ENCODE data around the gene SLC2A5. TPM values are rescaled to one million over a fixed set of nuclear protein-coding genes. Genes with fewer than 3 reads are reported as not detected.
"Not testable (repeated sequence)": the region's sequence is repeated elsewhere in the genome, so short reads cannot be mapped to it uniquely, and the experiment has no call there.

The SLC2A5 gene
- polyA plus RNA-seq, 1 donor from 2014 or later: 10.0 TPM

GRCh38 chr1:9039761-9040658, 29.4 kb downstream of the SLC2A5 start:
- Mint-ChIP-seq H3K4me1 (peaks cover 17 to 24% (median 23%) of the 10 kb centered on the region in 3 donors), H3K4me3 (no peak overlapping the region), H3K9me3 (peaks cover 0 to 6% (median 3%) of the 10 kb centered on the region in 3 donors), H3K27ac (no peak overlapping the region), H3K27me3 (peaks cover 2% of the 10 kb centered on the region), H3K36me3 (peaks cover 13% of the 10 kb centered on the region)

- H3K4me3 Mint-ChIP-seq: no peak overlapping the region
- no peak overlapping the region for H3K27ac Mint-ChIP-seq
- peaks cover 17 to 28% (median 24%) of the 10 kb centered on the region in 3 donors for H3K4me1 Mint-ChIP-seq
- peaks cover 0 to 13% (median 3%) of the 10 kb centered on the region in 3 donors for H3K9me3 Mint-ChIP-seq
- H3K36me3 Mint-ChIP-seq: peaks cover 13% of the 10 kb centered on the region
- peaks cover 2% of the 10 kb centered on the region for H3K27me3 Mint-ChIP-seq
These were observed 30.3 kb downstream of the SLC2A5 start for GRCh38 chr1:9038881-9039760.

GRCh38 chr1:9038338-9038650, 31.1 kb downstream of the SLC2A5 start:
- peak overlapping the region in 1 of 3 donors; percentile 65 for H3K27ac Mint-ChIP-seq
- no peak overlapping the region for H3K4me3 Mint-ChIP-seq
- H3K27me3 Mint-ChIP-seq: peaks cover 2% of the 10 kb centered on the region
- peaks cover 17 to 34% (median 30%) of the 10 kb centered on the region in 3 donors for H3K4me1 Mint-ChIP-seq
- peaks cover 0 to 13% (median 3%) of the 10 kb centered on the region in 3 donors for H3K9me3 Mint-ChIP-seq
- peaks cover 13% of the 10 kb centered on the region for H3K36me3 Mint-ChIP-seq

- H3K4me3 Mint-ChIP-seq: peak overlapping the region; percentile 58 to 87 (median 72)
- H3K36me3 Mint-ChIP-seq: peaks cover 13% of the 10 kb centered on the region
- H3K9me3 Mint-ChIP-seq: peaks cover 0 to 13% (median 3%) of the 10 kb centered on the region in 3 donors
- peak overlapping the region; percentile 70 to 94 (median 89) for H3K27ac Mint-ChIP-seq
- peaks cover 2% of the 10 kb centered on the region for H3K27me3 Mint-ChIP-seq
- peaks cover 17 to 33% (median 29%) of the 10 kb centered on the region in 3 donors for H3K4me1 Mint-ChIP-seq
These were observed 31.7 kb downstream of the SLC2A5 start for GRCh38 chr1:9037476-9038337.

GRCh38 chr1:9035226-9035625, 34.2 kb downstream of the SLC2A5 start:
- H3K27me3 Mint-ChIP-seq: peaks cover 2% of the 10 kb centered on the region
- peaks cover 0 to 18% (median 5%) of the 10 kb centered on the region in 3 donors for H3K9me3 Mint-ChIP-seq
- no peak overlapping the region for H3K27ac Mint-ChIP-seq
- peak overlapping the region in 1 of 4 donors; percentile 50 for H3K4me3 Mint-ChIP-seq
- H3K4me1 Mint-ChIP-seq: peaks cover 17 to 33% (median 28%) of the 10 kb centered on the region in 3 donors
- peaks cover 7% of the 10 kb centered on the region for H3K36me3 Mint-ChIP-seq

GRCh38 chr1:9033363-9033762, 36.1 kb downstream of the SLC2A5 start:
- Mint-ChIP-seq H3K27ac (peak overlapping the region in 1 of 3 donors; percentile 64), H3K36me3 (peaks cover 7% of the 10 kb centered on the region), H3K9me3 (peaks cover 0 to 18% (median 5%) of the 10 kb centered on the region in 3 donors), H3K27me3 (peaks cover 2% of the 10 kb centered on the region), H3K4me1 (peaks cover 17 to 34% (median 28%) of the 10 kb centered on the region in 3 donors), H3K4me3 (no peak overlapping the region)

- no peak overlapping the region for H3K4me3 Mint-ChIP-seq
- no peak overlapping the region for H3K27ac Mint-ChIP-seq
- peaks cover 0 to 18% (median 6%) of the 10 kb centered on the region in 3 donors for H3K9me3 Mint-ChIP-seq
- H3K36me3 Mint-ChIP-seq: peaks cover 5% of the 10 kb centered on the region
- H3K27me3 Mint-ChIP-seq: no peaks in the 10 kb centered on the region
- H3K4me1 Mint-ChIP-seq: peaks cover 6 to 20% (median 16%) of the 10 kb centered on the region in 3 donors
These were observed 37.8 kb downstream of the SLC2A5 start for GRCh38 chr1:9031484-9032259.

- not testable (repeated sequence) for H3K36me3 Mint-ChIP-seq, H3K27me3 Mint-ChIP-seq, H3K4me3 Mint-ChIP-seq, H3K27ac Mint-ChIP-seq
- peaks cover 0 to 18% (median 6%) of the 10 kb centered on the region in 3 donors for H3K9me3 Mint-ChIP-seq
- peaks cover 5 to 18% (median 16%) of the 10 kb centered on the region in 3 donors for H3K4me1 Mint-ChIP-seq
These were observed 38.4 kb downstream of the SLC2A5 start for GRCh38 chr1:9031077-9031476.

GRCh38 chr1:9028921-9029705, 40.3 kb downstream of the SLC2A5 start:
- Mint-ChIP-seq H3K36me3 (no peaks in the 10 kb centered on the region), H3K4me1 (peaks cover 0 to 10% (median 9%) of the 10 kb centered on the region in 3 donors), H3K9me3 (peaks cover 0 to 5% (median 3%) of the 10 kb centered on the region in 3 donors), H3K4me3 (no peak overlapping the region), H3K27me3 (no peaks in the 10 kb centered on the region), H3K27ac (peak overlapping the region in 1 of 3 donors; percentile 50)

GRCh38 chr1:9027307-9027706, 42.1 kb downstream of the SLC2A5 start:
- H3K36me3 Mint-ChIP-seq: no peaks in the 10 kb centered on the region
- peaks cover 0 to 1% (median under 1%) of the 10 kb centered on the region in 3 donors for H3K4me1 Mint-ChIP-seq
- H3K27me3 Mint-ChIP-seq: no peaks in the 10 kb centered on the region
- H3K4me3 Mint-ChIP-seq: no peak overlapping the region
- H3K9me3 Mint-ChIP-seq: peaks cover 0 to 5% (median 3%) of the 10 kb centered on the region in 3 donors
- no peak overlapping the region for H3K27ac Mint-ChIP-seq

GRCh38 chr1:9025449-9025848, 44.0 kb downstream of the SLC2A5 start:
- H3K4me1 Mint-ChIP-seq: peaks cover 0 to 4% (median 1%) of the 10 kb centered on the region in 3 donors
- H3K36me3 Mint-ChIP-seq: no peaks in the 10 kb centered on the region
- no peak overlapping the region for H3K27ac Mint-ChIP-seq
- H3K27me3 Mint-ChIP-seq: peaks cover 2% of the 10 kb centered on the region
- H3K9me3 Mint-ChIP-seq: peaks cover 0 to 2% (median 0%) of the 10 kb centered on the region in 3 donors
- H3K4me3 Mint-ChIP-seq: no peak overlapping the region

- H3K27ac Mint-ChIP-seq: no peak overlapping the region
- H3K4me3 Mint-ChIP-seq: no peak overlapping the region
- H3K27me3 Mint-ChIP-seq: peaks cover 2% of the 10 kb centered on the region
- peaks cover 0 to 2% (median 0%) of the 10 kb centered on the region in 3 donors for H3K9me3 Mint-ChIP-seq
- H3K4me1 Mint-ChIP-seq: peaks cover under 1 to 4% (median 3%) of the 10 kb centered on the region in 3 donors
- H3K36me3 Mint-ChIP-seq: no peaks in the 10 kb centered on the region
These were observed 44.6 kb downstream of the SLC2A5 start for GRCh38 chr1:9024837-9025236.

- Mint-ChIP-seq H3K9me3 (peaks cover 0 to 2% (median 0%) of the 10 kb centered on the region in 3 donors), H3K4me3 (no peak overlapping the region), H3K27me3 (peaks cover 2% of the 10 kb centered on the region), H3K27ac (no peak overlapping the region), H3K36me3 (no peaks in the 10 kb centered on the region), H3K4me1 (peaks cover 0 to 4% (median 3%) of the 10 kb centered on the region in 3 donors)
These were observed 46.7 kb downstream of the SLC2A5 start for GRCh38 chr1:9022773-9023172.

All from IgD-negative memory B cell (primary cell).